Epithelial cell of prostate (primary cell): ENCODE measurements around the gene PCDHB6.
"Not testable (repeated sequence)": the region's sequence is repeated elsewhere in the genome, so short reads cannot be mapped to it uniquely, and the experiment has no call there.

ENCODE experiments used
- DNase-seq: peaks from one replicate; pipeline ENCODE4 v3.0.0-alpha.2; 2011; ENCODE audit warnings: low read depth, low spot score
- H3K27ac ChIP-seq: fragments of 450-650 bp; 2 replicates; pipeline ENCODE4 v1.5.1; 2017; ENCODE audit warnings: mild to moderate bottlenecking

The PCDHB6 gene

GRCh38 chr5:141149812-141150211 lies at the start of gene PCDHB6:
Gene PCDHB6 (plus strand): TSS chr5:141150057. CDS start chr5:141150258, 201 bp downstream.
- DNase-seq = no peak
- H3K27ac ChIP-seq = no peak within 1 kb of the TSS

GRCh38 chr5:141100243-141100805 lies 49.5 kb upstream of the PCDHB6 start, which contains the start of gene PCDHB3:
Gene PCDHB3 (plus strand): TSS chr5:141100473. CDS start chr5:141100650, 177 bp downstream.
- H3K27ac ChIP-seq = no peak within 1 kb of the TSS
- no peak for DNase-seq

GRCh38 chr5:141101059-141101458 lies 48.8 kb upstream of the PCDHB6 start:
- H3K27ac ChIP-seq = no peak overlapping the region
- no peak for DNase-seq

- DNase-seq, H3K27ac ChIP-seq: not testable (repeated sequence)
These were observed 47.8 kb upstream of the PCDHB6 start for GRCh38 chr5:141102070-141102469.

GRCh38 chr5:141102471-141102870 lies 47.4 kb upstream of the PCDHB6 start:
- not testable (repeated sequence) for H3K27ac ChIP-seq, DNase-seq

- no peak overlapping the region for H3K27ac ChIP-seq
- no peak for DNase-seq
These were observed 44.5 kb upstream of the PCDHB6 start for GRCh38 chr5:141105350-141105749.

- no peak for DNase-seq
These were observed 30.6 kb upstream of the PCDHB6 start for GRCh38 chr5:141119250-141119649.

GRCh38 chr5:141121563-141121962 lies 28.3 kb upstream of the PCDHB6 start, which contains the start of gene PCDHB4:
Gene PCDHB4 (plus strand): TSS chr5:141121818. CDS start chr5:141121999, 181 bp downstream.
- no peak for DNase-seq

More at GRCh38 chr5:141119250-141119649, 30.6 kb upstream of the PCDHB6 start:
- no peak overlapping the region for H3K27ac ChIP-seq

GRCh38 chr5:141121985-141122384 lies 27.9 kb upstream of the PCDHB6 start:
- H3K27ac ChIP-seq = no peak overlapping the region
- DNase-seq = no peak

More at GRCh38 chr5:141121563-141121962, 28.3 kb upstream of the PCDHB6 start, which contains the start of gene PCDHB4:
- H3K27ac ChIP-seq = no peak within 1 kb of the TSS

- not testable (repeated sequence) for H3K27ac ChIP-seq, DNase-seq
These were observed 26.3 kb upstream of the PCDHB6 start for GRCh38 chr5:141123396-141124135.

GRCh38 chr5:141127305-141127704 lies 22.6 kb upstream of the PCDHB6 start:
- no peak overlapping the region for H3K27ac ChIP-seq
- DNase-seq = no peak

- no peak within 1 kb of the TSS for H3K27ac ChIP-seq
- no peak for DNase-seq
These were observed 14.7 kb upstream of the PCDHB6 start, which contains the start of gene PCDHB5 for GRCh38 chr5:141135030-141135717. Gene PCDHB5 (plus strand): TSS chr5:141135206. CDS start chr5:141135435, 229 bp downstream.

GRCh38 chr5:141135718-141136266 lies 14.1 kb upstream of the PCDHB6 start:
- no peak for DNase-seq
- no peak overlapping the region for H3K27ac ChIP-seq

GRCh38 chr5:141137346-141137745 lies 12.5 kb upstream of the PCDHB6 start:
- DNase-seq = not testable (repeated sequence)

GRCh38 chr5:141150224-141150992 lies 551 bp downstream of the PCDHB6 start:
- DNase-seq = no peak
- no peak overlapping the region for H3K27ac ChIP-seq

More at GRCh38 chr5:141137346-141137745, 12.5 kb upstream of the PCDHB6 start:
- not testable (repeated sequence) for H3K27ac ChIP-seq

GRCh38 chr5:141150993-141151325 lies 1.1 kb downstream of the PCDHB6 start:
- no peak overlapping the region for H3K27ac ChIP-seq
- DNase-seq = no peak

- DNase-seq, H3K27ac ChIP-seq: not testable (repeated sequence)
These were observed 1.8 kb downstream of the PCDHB6 start for GRCh38 chr5:141151632-141152031.

GRCh38 chr5:141152096-141152495 lies 2.2 kb downstream of the PCDHB6 start:
- not testable (repeated sequence) for H3K27ac ChIP-seq, DNase-seq

- no peak for DNase-seq
These were observed 5.9 kb downstream of the PCDHB6 start for GRCh38 chr5:141155540-141156374.

More at GRCh38 chr5:141155540-141156374, 5.9 kb downstream of the PCDHB6 start:
- H3K27ac ChIP-seq = no peak overlapping the region
